Endothelial cell of umbilical vein (primary cell): ENCODE measurements around the gene ZBTB4. TPM values are rescaled to one million over a fixed set of nuclear protein-coding genes. Genes with fewer than 3 reads are reported as not detected.
A peak's percentile ranks its signal among the peaks of the same experiment; 100 is the strongest.

Experiments used
- BruUV-seq: library from RNA; stranded (reverse); fragments of 400-500 nt; replicated peaks from 2 replicates; lab custom pipeline; 2021; lab: Mats Ljungman, UMichigan
- CTCF ChIA-PET: fragments of 300-600, 350-600 bp; sonication (Branson Sonifier 250); formaldehyde crosslinking; loops from one replicate; lab custom pipeline; 2021; ENCODE audit warnings: antibody characterized with exemption, inconsistent platforms; lab: Charles Lee
- POLR2A ChIA-PET: fragments of 300-600, 350-600 bp; sonication (Branson Sonifier 250); formaldehyde crosslinking; loops from one replicate; lab custom pipeline; 2021; ENCODE audit warnings: antibody characterized with exemption, inconsistent platforms; lab: Charles Lee
- DNase-seq: peaks from one replicate; pipeline ENCODE4 v3.0.0-alpha.2; 2011; ENCODE audit warnings: low read depth, low spot score
- FAIRE-seq: peaks from 2 replicates; lab custom pipeline; 2011; peaks lifted over from hg19 to GRCh38; lab: Jason Lieb, UNC
- H2AFZ ChIP-seq: 2 replicates; pipeline ENCODE4 v1.6.0; 2012; ENCODE audit warnings: low read depth, low read length, control low read depth, inconsistent platforms
- H3K27ac ChIP-seq: 2 replicates; pipeline ENCODE4 v1.5.1; 2011; ENCODE audit warnings: low read depth, mild to moderate bottlenecking, control low read depth, low read length, moderate library complexity; ENCODE audit not compliant: insufficient read depth
- H3K27me3 ChIP-seq, 2 experiments: 2 replicates each; pipeline versions ENCODE4 v1.6.0 to v1.6.1; 2011; ENCODE audit warnings: low read length in 2 of 2, mixed read lengths in 1 of 2; ENCODE audit not compliant: control insufficient read depth in 2 of 2, insufficient read depth in 2 of 2
- H3K36me3 ChIP-seq, 2 experiments: 2 replicates in 1 of 2; 3 replicates in 1 of 2; pipeline ENCODE4 v1.5.1; 2011; ENCODE audit warnings: low read length in 2 of 2, mild to moderate bottlenecking in 1 of 2, moderate library complexity in 1 of 2; ENCODE audit not compliant: control insufficient read depth in 2 of 2, insufficient read depth in 2 of 2; ENCODE audit errors: extremely low read depth in 1 of 2
- H3K4me1 ChIP-seq: 3 replicates; pipeline ENCODE4 v1.5.1; 2011; ENCODE audit warnings: mild to moderate bottlenecking, low read length; ENCODE audit not compliant: control insufficient read depth, insufficient read depth; ENCODE audit errors: extremely low read depth
- H3K4me2 ChIP-seq: 2 replicates; pipeline ENCODE4 v1.6.1; 2011; ENCODE audit warnings: low read length, control low read depth, mixed read lengths; ENCODE audit not compliant: insufficient read depth
- H3K4me3 ChIP-seq, 3 experiments: fragments of 200-600 bp in 1 of 3; sonication (generic), shearing (Covaris generic) in 1 of 3; replicated peaks in 1 of 3; 2 replicates each; pipeline ENCODE4 v1.5.1; 2011 to 2016; ENCODE audit warnings: control low read depth in 3 of 3, low read length in 3 of 3, mild to moderate bottlenecking in 2 of 3, inconsistent platforms in 1 of 3, low read depth in 1 of 3, moderate library complexity in 1 of 3; ENCODE audit not compliant: insufficient read depth in 1 of 3
- H3K79me2 ChIP-seq: 2 replicates; pipeline ENCODE4 v1.6.0; 2012; ENCODE audit warnings: low read length, inconsistent platforms; ENCODE audit not compliant: control insufficient read depth, insufficient read depth
- H3K9ac ChIP-seq: replicated peaks from 2 replicates; pipeline ENCODE3; 2011; ENCODE audit warnings: low read length, control low read depth; ENCODE audit not compliant: insufficient read depth; ENCODE audit errors: extremely low read depth
- H3K9me1 ChIP-seq: replicated peaks from 3 replicates; pipeline ENCODE4 v1.6.0; 2011; ENCODE audit warnings: mild to moderate bottlenecking, low read length; ENCODE audit not compliant: control insufficient read depth, insufficient read depth; ENCODE audit errors: extremely low read depth
- H3K9me3 ChIP-seq: replicated peaks from 2 replicates; pipeline ENCODE4 v1.5.1; 2012; ENCODE audit warnings: low read length, inconsistent platforms; ENCODE audit not compliant: control insufficient read depth, insufficient read depth
- H4K20me1 ChIP-seq: replicated peaks from 2 replicates; pipeline ENCODE3; 2011; ENCODE audit warnings: mild to moderate bottlenecking, low read length; ENCODE audit not compliant: control insufficient read depth, insufficient read depth; ENCODE audit errors: extremely low read depth
- EZH2 ChIP-seq: IDR thresholded peaks from 2 replicates; pipeline ENCODE4 v1.6.1; 2012; ENCODE audit warnings: borderline replicate concordance, low read depth, mild to moderate bottlenecking, moderate library complexity, low read length, inconsistent platforms; ENCODE audit not compliant: severe bottlenecking
- JUN ChIP-seq: IDR thresholded peaks from 2 replicates; pipeline ENCODE4 v1.6.1; 2011; ENCODE audit warnings: borderline replicate concordance, low read depth; ENCODE audit not compliant: insufficient read length, insufficient read depth
- dilution Hi-C: fragments of 300-500 bp; cut with MboI; formaldehyde crosslinking; loops from one replicate; pipeline ENCODE4 v1.15.0; 2019; ENCODE audit warnings: low sequenced_read_pairs; ENCODE audit not compliant: extremely low pct_ligation_motif_present
- intact Hi-C: fragments of 100-400 bp; cut with micrococcal nuclease; formaldehyde crosslinking; loops from one replicate; pipeline ENCODE4 v1.10.0; 2022
- polyA plus RNA-seq, 4 experiments: library from polyadenylated mRNA; depleted of rRNA in 3 of 4; stranded (reverse) in 3 of 4; unstranded in 1 of 4; fragments of >200 nt; gene quantifications; 2 replicates each; pipeline versions ENCODE4 v1.2.1 to v1.2.3, GENCODE V29; 2011 to 2012; ENCODE audit warnings: missing spikeins in 1 of 4
- total RNA-seq: library from RNA; stranded (reverse); gene quantifications from 2 replicates; pipeline ENCODE4 v1.2.3, GENCODE V29; 2021
- TF ChIP-seq, protein P1 (sequence below): IDR thresholded peaks from 2 replicates; pipeline ENCODE4 v1.6.1; 2011; ENCODE audit not compliant: insufficient read depth, insufficient read length

ZBTB4 gene
- total and polyA plus RNA-seq, 2 donors (not counting 3 experiments of a cell fraction or from before 2014, with no cell fraction given), result 15.1 to 26.5 TPM

DNA sequence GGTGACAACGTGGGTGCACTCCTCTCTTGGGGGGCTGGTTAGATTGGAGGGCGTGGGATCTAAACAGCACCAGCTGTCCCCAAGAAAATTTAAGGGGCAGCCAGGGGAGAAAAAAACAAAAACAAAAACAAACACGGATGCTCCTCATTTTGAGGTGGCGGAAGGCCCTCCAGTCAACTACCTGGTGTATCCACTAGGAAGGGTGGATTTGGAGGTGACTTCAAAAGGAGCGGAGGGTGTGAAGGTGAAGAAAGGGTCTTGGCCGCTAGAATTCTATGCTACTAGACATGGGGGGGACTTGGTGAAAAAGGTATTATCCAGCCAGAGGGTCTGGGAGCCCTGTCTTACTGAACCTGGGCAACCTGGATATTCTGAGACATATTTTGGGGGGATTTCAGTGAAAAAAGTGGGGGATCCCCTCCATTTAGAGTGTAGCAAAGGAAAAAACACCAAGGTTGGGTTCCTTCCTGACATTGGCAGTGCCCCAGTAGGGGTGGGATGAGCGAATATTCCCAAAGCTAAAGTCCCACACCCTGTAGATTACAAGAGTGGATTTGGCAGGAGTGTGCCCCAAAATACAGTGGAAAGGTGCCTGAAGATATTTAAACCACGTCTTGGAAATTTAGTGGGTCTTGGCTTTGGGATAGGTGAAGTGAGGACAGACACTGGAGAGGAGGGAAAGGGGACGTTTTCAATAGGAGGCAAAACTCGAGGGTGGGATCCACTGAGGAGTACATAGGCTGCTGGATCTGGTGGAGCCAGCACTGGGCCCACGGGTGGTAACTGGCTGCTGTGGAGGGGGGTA, 40.6 kb downstream of the ZBTB4 start:
- FAIRE-seq, result no peak
- CTCF ChIA-PET, result interaction anchor here (0.7 to 4.4 kb wide), 10 partner anchors 9 to 150 kb away, joined by 3 to 70 read pairs (median 3); partner anchors contain the start of gene TMEM95
- Histone ChIP-seq H2AFZ (no peak overlapping the region), H3K27me3 (peaks cover 20 to 28% of the 10 kb centered on the region in 2 experiments), H4K20me1 (no peaks in the 10 kb centered on the region), H3K4me1 (peaks cover 23% of the 10 kb centered on the region), H3K9me3 (no peaks in the 10 kb centered on the region), H3K9ac (no peak overlapping the region), H3K4me2 (no peak overlapping the region), H3K36me3 (no peaks in the 10 kb centered on the region), H3K27ac (no peak overlapping the region), H3K9me1 (no peaks in the 10 kb centered on the region), H3K79me2 (no peaks in the 10 kb centered on the region), H3K4me3 (no peak overlapping the region)
- BruUV-seq, result no TSS peak
- intact Hi-C loops, result loop anchor here (5.0 kb wide), 2 partner anchors 187 to 248 kb away; partner anchors contain the start of genes CTDNEP1, ELP5, TP53 and WRAP53
- peak; percentile 77 for TF ChIP-seq EZH2
- TF ChIP-seq, protein P1, sequence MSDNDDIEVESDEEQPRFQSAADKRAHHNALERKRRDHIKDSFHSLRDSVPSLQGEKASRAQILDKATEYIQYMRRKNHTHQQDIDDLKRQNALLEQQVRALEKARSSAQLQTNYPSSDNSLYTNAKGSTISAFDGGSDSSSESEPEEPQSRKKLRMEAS, result no peak
- POLR2A ChIA-PET, result interaction anchor here (1.2 kb wide), 1 partner anchor 35 kb away, joined by 3 read pairs; the partner anchor contains the start of gene TMEM256
- no peak for DNase-seq
- dilution Hi-C loops, result no loop called here

DNA sequence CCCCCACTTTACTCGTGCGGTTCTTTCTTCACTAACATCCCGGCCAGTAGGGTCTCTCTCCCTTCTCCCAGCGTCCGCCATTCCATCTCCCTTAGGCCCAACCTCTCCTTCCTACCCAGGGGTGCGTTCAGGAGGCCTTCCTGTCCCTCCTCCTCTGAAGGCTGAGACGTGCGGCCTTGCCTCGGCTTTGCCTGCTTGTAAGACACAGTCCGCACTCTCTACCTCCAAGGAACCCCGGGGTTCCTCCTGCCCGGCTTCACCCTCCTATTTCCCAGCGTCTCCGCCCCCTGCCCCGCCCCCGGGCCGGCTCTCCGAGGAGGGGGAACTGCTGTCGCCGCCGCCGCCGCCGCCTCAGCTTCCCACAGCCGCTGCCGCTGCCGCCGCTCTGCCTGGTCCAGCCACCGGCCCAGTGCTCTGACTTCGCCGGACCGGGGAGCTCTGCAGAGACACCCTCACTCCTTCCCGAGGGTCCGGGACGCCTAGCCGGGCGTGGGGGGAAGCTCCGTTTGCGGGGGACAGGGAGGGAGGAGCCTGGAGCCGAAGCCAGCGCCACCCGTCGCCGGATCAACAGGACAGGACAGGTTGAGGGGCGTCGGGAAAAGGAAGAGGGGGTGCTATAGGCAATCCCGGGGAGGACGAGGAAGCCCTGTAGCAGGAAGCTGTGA, 41.3 kb downstream of the ZBTB4 start:
- Histone ChIP-seq H3K36me3 (no peaks in the 10 kb centered on the region), H3K4me1 (peaks cover 23% of the 10 kb centered on the region), H3K27ac (no peak overlapping the region), H3K4me2 (no peak overlapping the region), H3K9me3 (no peaks in the 10 kb centered on the region), H4K20me1 (no peaks in the 10 kb centered on the region), H3K9me1 (no peaks in the 10 kb centered on the region), H3K27me3 (peaks cover 20 to 28% of the 10 kb centered on the region in 2 experiments), H2AFZ (no peak overlapping the region), H3K4me3 (peak overlapping the region in 1 of 3 experiments; percentile 23), H3K79me2 (no peaks in the 10 kb centered on the region), H3K9ac (no peak overlapping the region)
- CTCF ChIA-PET, result interaction anchor here (0.7 to 4.4 kb wide), 10 partner anchors 7 to 151 kb away, joined by 3 to 70 read pairs (median 4); partner anchors contain the start of genes CHRNB1 and TMEM95
- FAIRE-seq (no peak), DNase-seq (peak; percentile 18)
- POLR2A ChIA-PET, result interaction anchor here (1.2 kb wide), 1 partner anchor 34 kb away, joined by 3 read pairs; the partner anchor contains the start of gene TMEM256
- peak; percentile 38 for TF ChIP-seq EZH2
- TF ChIP-seq JUN, result no peak
- dilution Hi-C loops (no loop called here), intact Hi-C loops (loop anchor here (1.0 to 5.0 kb wide), 5 partner anchors 17 to 249 kb away; partner anchors contain the start of genes CTDNEP1, ELP5, SENP3 and TP53)
- BruUV-seq, result no TSS peak
